GM12873 (cell line): ENCODE results near the gene CDK6.

Experiments used
- CTCF ChIP-seq: IDR thresholded peaks from 2 replicates; pipeline ENCODE4 v1.5.1; 2012; ENCODE audit warnings: low read depth, mild to moderate bottlenecking, moderate library complexity, low read length, control low read depth; ENCODE audit not compliant: insufficient read depth; ENCODE audit errors: missing control alignments

The CDK6 gene

GRCh38 chr7:92845736-92846135 lies 9.4 kb upstream of the CDK6 start:
- no peak for TF ChIP-seq CTCF

- TF ChIP-seq CTCF, result no peak
Measured at GRCh38 chr7:92843781-92844180, 7.4 kb upstream of the CDK6 start.

- TF ChIP-seq CTCF, result no peak
Measured at GRCh38 chr7:92843034-92843760, 6.8 kb upstream of the CDK6 start.

- no peak for TF ChIP-seq CTCF
Measured at GRCh38 chr7:92841192-92841591, 4.8 kb upstream of the CDK6 start.

GRCh38 chr7:92840316-92840715 lies 3.9 kb upstream of the CDK6 start:
- no peak for TF ChIP-seq CTCF

GRCh38 chr7:92839901-92840300 lies 3.5 kb upstream of the CDK6 start:
- no peak for TF ChIP-seq CTCF

GRCh38 chr7:92838934-92839333 lies 2.6 kb upstream of the CDK6 start:
- TF ChIP-seq CTCF, result no peak
